ENCODE results near the gene SGMS2.

DNA sequence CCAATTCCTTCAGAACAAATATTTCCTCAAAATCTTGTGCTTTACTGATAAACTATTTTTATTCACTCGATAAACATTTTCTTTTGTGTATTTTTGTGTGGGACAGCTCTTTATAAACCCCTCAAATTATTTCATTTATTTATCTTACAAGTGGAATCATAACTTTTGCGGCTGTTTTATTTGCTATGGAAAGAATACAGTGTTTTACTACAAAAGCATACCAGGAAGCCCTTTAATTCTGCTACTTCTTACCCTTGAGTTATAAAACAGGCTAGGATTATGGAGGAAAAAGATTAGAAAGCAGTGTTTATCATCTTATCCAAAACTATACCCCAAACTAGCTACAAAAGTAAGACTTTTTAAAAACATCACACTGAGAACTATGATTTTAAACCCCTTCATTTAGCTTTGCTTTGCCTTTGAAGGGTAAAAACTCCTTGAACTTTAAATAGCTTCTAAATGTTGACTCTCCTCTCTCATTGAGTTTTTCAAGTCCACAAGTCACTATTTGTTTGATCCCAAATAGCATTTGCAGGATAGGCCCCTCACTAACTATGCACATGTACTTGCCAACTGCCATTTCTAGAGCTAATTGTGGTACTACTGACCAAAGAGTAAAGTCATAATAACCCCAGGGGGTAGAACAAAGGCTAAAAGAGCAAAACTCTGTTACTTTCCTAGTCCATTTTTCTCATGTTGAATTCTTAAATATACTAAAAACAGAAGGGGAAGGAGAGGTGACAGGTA lies 45.8 kb upstream of the SGMS2 start:
- TF ChIP-seq POLR2A (IDR thresholded peaks at IDR 0.05), result no peak
- TF ChIP-seq, protein P1, sequence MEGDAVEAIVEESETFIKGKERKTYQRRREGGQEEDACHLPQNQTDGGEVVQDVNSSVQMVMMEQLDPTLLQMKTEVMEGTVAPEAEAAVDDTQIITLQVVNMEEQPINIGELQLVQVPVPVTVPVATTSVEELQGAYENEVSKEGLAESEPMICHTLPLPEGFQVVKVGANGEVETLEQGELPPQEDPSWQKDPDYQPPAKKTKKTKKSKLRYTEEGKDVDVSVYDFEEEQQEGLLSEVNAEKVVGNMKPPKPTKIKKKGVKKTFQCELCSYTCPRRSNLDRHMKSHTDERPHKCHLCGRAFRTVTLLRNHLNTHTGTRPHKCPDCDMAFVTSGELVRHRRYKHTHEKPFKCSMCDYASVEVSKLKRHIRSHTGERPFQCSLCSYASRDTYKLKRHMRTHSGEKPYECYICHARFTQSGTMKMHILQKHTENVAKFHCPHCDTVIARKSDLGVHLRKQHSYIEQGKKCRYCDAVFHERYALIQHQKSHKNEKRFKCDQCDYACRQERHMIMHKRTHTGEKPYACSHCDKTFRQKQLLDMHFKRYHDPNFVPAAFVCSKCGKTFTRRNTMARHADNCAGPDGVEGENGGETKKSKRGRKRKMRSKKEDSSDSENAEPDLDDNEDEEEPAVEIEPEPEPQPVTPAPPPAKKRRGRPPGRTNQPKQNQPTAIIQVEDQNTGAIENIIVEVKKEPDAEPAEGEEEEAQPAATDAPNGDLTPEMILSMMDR (IDR thresholded peaks at IDR 0.05), result no peak

All from breast epithelium (tissue), 3 donors.